Measurements from ENCODE around the gene ACTRT2. TPM values are rescaled to one million over a fixed set of nuclear protein-coding genes. Genes with fewer than 3 reads are reported as not detected.

The ACTRT2 gene
- not detected for polyA plus RNA-seq (2013, experiment 1 of 2)
- polyA plus RNA-seq (2013, experiment 2 of 2): not detected

- Histone ChIP-seq H3K4me3 (ENCODE audit: low read length) (no peak within 1 kb of the TSS), H3K4me1 (ENCODE audit: insufficient read depth, low read length) (no peaks in the 10 kb centered on the region), H3K27ac (ENCODE audit: low read depth, low read length) (no peak within 1 kb of the TSS), H3K36me3 (ENCODE audit: insufficient read depth, low read length) (no peaks in the 10 kb centered on the region), H3K9me3 (ENCODE audit: insufficient read depth, low read depth, low read length) (peaks cover 62% of the 10 kb centered on the region), H3K9ac (ENCODE audit: low read depth, low read length) (no peak within 1 kb of the TSS), H3K27me3 (ENCODE audit: insufficient read depth, low read length) (no peaks in the 10 kb centered on the region)
- 74% methylated on average over 8 of the region's 8 CpGs for WGBS
Observed at GRCh38 chr1:3021233-3021671, at the start of gene ACTRT2. Gene ACTRT2, plus strand, starts transcription at chr1:3021467. Its CDS starts 220 bp downstream, at chr1:3021687.

GRCh38 chr1:2971609-2972008, 49.7 kb upstream of the ACTRT2 start:
- Histone ChIP-seq H3K36me3 (ENCODE audit: insufficient read depth, low read length) (no peaks in the 10 kb centered on the region), H3K9me3 (ENCODE audit: insufficient read depth, low read depth, low read length) (peaks cover 68% of the 10 kb centered on the region), H3K27me3 (ENCODE audit: insufficient read depth, low read length) (no peaks in the 10 kb centered on the region), H3K9ac (ENCODE audit: low read depth, low read length) (no peak overlapping the region), H3K27ac (ENCODE audit: low read depth, low read length) (no peak overlapping the region), H3K4me3 (ENCODE audit: low read length) (no peak overlapping the region), H3K4me1 (ENCODE audit: insufficient read depth, low read length) (no peaks in the 10 kb centered on the region)
- 89% methylated on average over 9 of the region's 9 CpGs for WGBS

DNA sequence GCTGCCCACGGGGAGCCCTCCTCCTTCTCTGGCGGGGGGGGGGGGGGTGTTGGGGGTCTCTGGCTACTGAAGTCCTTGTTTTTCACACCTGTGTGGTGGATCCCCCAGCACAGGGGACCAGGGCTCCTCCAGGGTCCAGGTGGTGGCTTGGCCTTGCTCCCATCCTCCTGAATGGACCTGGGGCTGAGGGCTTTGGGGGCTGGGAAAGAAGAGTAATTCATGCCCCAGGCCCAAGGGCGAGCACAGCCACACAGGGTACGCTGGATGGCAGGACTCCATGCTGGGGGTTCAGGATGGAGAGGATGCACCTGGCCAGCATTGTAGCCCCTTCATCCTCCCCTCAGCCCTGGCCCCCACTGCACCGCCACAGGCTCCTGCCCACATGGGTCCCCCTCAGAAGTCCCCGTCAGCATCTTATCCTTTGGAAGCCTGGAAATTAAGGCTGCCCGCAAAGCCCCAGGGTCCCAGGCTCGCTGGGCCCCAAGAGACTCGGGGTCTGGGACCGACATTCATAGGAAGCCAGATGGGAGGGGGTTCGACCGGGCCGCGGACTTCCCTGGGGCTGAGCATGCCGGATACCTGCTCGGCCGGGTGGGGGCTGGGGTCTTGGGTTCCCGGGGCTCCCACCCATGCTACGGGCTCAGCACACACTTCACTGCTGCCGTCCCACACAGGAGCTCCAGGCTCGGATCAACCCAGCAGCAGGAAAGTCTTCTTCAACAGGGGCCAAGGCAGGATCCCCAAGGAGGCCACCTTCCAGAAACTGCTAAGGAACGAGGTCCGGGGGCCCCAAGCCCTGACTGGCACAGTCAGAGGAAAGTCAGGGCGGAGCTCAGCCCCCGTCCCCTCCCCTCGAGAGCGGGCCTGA, 49.0 kb upstream of the ACTRT2 start:
- no peaks in the 10 kb centered on the region for H3K27me3 ChIP-seq (ENCODE audit: insufficient read depth, low read length)

GRCh38 chr1:2972879-2973575, 48.2 kb upstream of the ACTRT2 start:
- H3K9ac ChIP-seq (ENCODE audit: low read depth, low read length): no peak overlapping the region

More for the DNA sequence above, 49.0 kb upstream of the ACTRT2 start:
- Histone ChIP-seq H3K36me3 (ENCODE audit: insufficient read depth, low read length) (no peaks in the 10 kb centered on the region), H3K9ac (ENCODE audit: low read depth, low read length) (no peak overlapping the region), H3K4me1 (ENCODE audit: insufficient read depth, low read length) (no peaks in the 10 kb centered on the region), H3K27ac (ENCODE audit: low read depth, low read length) (no peak overlapping the region), H3K4me3 (ENCODE audit: low read length) (no peak overlapping the region), H3K9me3 (ENCODE audit: insufficient read depth, low read depth, low read length) (peaks cover 62% of the 10 kb centered on the region; the same call in 1 of the 2 replicates)
- 87% methylated on average over 26 of the region's 27 CpGs for WGBS

GRCh38 chr1:2973601-2974593, 47.4 kb upstream of the ACTRT2 start:
- peaks cover 55% of the 10 kb centered on the region; the same call in 1 of the 2 replicates for H3K9me3 ChIP-seq (ENCODE audit: insufficient read depth, low read depth, low read length)
- H3K27ac ChIP-seq (ENCODE audit: low read depth, low read length): no peak overlapping the region
- H3K9ac ChIP-seq (ENCODE audit: low read depth, low read length): no peak overlapping the region
- H3K4me3 ChIP-seq (ENCODE audit: low read length): no peak overlapping the region
- no peaks in the 10 kb centered on the region for H3K4me1 ChIP-seq (ENCODE audit: insufficient read depth, low read length)
- 77% methylated on average over 18 of the region's 18 CpGs for WGBS
- no peaks in the 10 kb centered on the region for H3K36me3 ChIP-seq (ENCODE audit: insufficient read depth, low read length)
- no peaks in the 10 kb centered on the region for H3K27me3 ChIP-seq (ENCODE audit: insufficient read depth, low read length)

More at GRCh38 chr1:2972879-2973575, 48.2 kb upstream of the ACTRT2 start:
- H3K9me3 ChIP-seq (ENCODE audit: insufficient read depth, low read depth, low read length): peaks cover 57% of the 10 kb centered on the region; the same call in 1 of the 2 replicates
- H3K4me1 ChIP-seq (ENCODE audit: insufficient read depth, low read length): no peaks in the 10 kb centered on the region
- no peaks in the 10 kb centered on the region for H3K36me3 ChIP-seq (ENCODE audit: insufficient read depth, low read length)
- 79% methylated on average over 14 of the region's 14 CpGs for WGBS
- H3K27ac ChIP-seq (ENCODE audit: low read depth, low read length): no peak overlapping the region
- H3K27me3 ChIP-seq (ENCODE audit: insufficient read depth, low read length): no peaks in the 10 kb centered on the region
- H3K4me3 ChIP-seq (ENCODE audit: low read length): no peak overlapping the region

DNA sequence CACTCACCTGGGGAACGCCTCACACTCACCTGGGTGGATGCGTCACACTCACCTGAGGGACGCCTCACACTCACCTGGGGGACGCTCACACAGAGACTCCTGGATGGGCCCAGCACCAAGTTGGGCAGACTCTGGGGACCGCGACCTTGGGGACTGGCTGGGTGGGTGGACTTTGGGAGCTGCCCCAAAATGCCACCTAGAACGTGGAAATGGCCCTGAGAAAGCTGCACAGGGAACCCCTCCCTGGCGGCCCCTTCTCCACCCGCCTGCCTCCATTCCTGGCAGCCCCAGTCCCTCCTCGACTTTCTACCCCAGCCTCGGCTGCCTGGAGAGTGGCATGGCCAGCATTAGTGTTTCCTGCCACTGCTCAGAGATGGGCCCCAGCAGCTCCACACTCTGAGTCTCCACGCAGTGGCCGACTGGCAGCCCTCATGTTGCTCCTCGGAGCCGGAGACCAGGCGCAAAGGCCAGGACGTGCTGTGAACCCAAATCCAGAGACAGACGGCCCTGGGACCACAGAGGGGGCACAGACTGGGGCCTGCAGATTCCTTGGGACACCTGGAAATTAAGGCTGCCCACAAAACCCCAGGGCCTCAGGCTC, 46.5 kb upstream of the ACTRT2 start:
- H3K4me3 ChIP-seq (ENCODE audit: low read length): no peak overlapping the region
- H3K9me3 ChIP-seq (ENCODE audit: insufficient read depth, low read depth, low read length): peaks cover 53% of the 10 kb centered on the region; the same call in 1 of the 2 replicates
- WGBS: 80% methylated on average over 18 of the region's 18 CpGs

GRCh38 chr1:2975466-2976179, 45.6 kb upstream of the ACTRT2 start:
- Histone ChIP-seq H3K9ac (ENCODE audit: low read depth, low read length) (no peak overlapping the region), H3K9me3 (ENCODE audit: insufficient read depth, low read depth, low read length) (peaks cover 53% of the 10 kb centered on the region; the same call in 1 of the 2 replicates), H3K27me3 (ENCODE audit: insufficient read depth, low read length) (no peaks in the 10 kb centered on the region), H3K36me3 (ENCODE audit: insufficient read depth, low read length) (no peaks in the 10 kb centered on the region), H3K27ac (ENCODE audit: low read depth, low read length) (no peak overlapping the region), H3K4me3 (ENCODE audit: low read length) (no peak overlapping the region), H3K4me1 (ENCODE audit: insufficient read depth, low read length) (no peaks in the 10 kb centered on the region)
- WGBS: 87% methylated on average over 18 of the region's 19 CpGs

More for the DNA sequence above, 46.5 kb upstream of the ACTRT2 start:
- Histone ChIP-seq H3K4me1 (ENCODE audit: insufficient read depth, low read length) (no peaks in the 10 kb centered on the region), H3K9ac (ENCODE audit: low read depth, low read length) (no peak overlapping the region), H3K36me3 (ENCODE audit: insufficient read depth, low read length) (no peaks in the 10 kb centered on the region), H3K27me3 (ENCODE audit: insufficient read depth, low read length) (no peaks in the 10 kb centered on the region), H3K27ac (ENCODE audit: low read depth, low read length) (no peak overlapping the region)

DNA sequence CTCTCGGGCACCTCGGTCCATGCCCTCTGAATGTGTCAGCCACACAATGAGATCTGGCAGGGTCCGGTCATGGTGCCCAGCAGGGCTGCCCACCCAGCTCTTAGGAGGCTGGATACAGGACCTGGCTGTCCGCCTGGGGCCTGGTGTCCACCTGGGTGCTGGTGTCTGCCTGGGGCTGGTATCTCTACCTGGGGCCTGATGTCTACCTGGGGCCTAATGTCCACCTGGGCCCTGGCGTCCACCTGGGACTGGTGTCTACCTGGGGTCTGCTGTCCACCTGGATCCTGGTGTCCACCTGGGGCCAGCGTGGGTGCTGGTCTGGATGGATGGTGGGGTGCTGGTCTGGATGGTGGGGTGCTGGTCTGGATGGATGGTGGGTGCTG, 45.1 kb upstream of the ACTRT2 start:
- Histone ChIP-seq H3K9me3 (ENCODE audit: insufficient read depth, low read depth, low read length) (peaks cover 54% of the 10 kb centered on the region; the same call in 1 of the 2 replicates), H3K27me3 (ENCODE audit: insufficient read depth, low read length) (no peaks in the 10 kb centered on the region)
- WGBS: 88% methylated on average over 6 of the region's 6 CpGs

GRCh38 chr1:2977886-2978611, 43.2 kb upstream of the ACTRT2 start:
- no peaks in the 10 kb centered on the region for H3K27me3 ChIP-seq (ENCODE audit: insufficient read depth, low read length)
- H3K4me1 ChIP-seq (ENCODE audit: insufficient read depth, low read length): no peaks in the 10 kb centered on the region

More for the DNA sequence above, 45.1 kb upstream of the ACTRT2 start:
- H3K27ac ChIP-seq (ENCODE audit: low read depth, low read length): no peak overlapping the region
- H3K4me3 ChIP-seq (ENCODE audit: low read length): no peak overlapping the region
- H3K4me1 ChIP-seq (ENCODE audit: insufficient read depth, low read length): no peaks in the 10 kb centered on the region
- no peak overlapping the region for H3K9ac ChIP-seq (ENCODE audit: low read depth, low read length)
- no peaks in the 10 kb centered on the region for H3K36me3 ChIP-seq (ENCODE audit: insufficient read depth, low read length)

More at GRCh38 chr1:2977886-2978611, 43.2 kb upstream of the ACTRT2 start:
- no peak overlapping the region for H3K4me3 ChIP-seq (ENCODE audit: low read length)
- 89% methylated on average over 7 of the region's 7 CpGs for WGBS
- peaks cover 56% of the 10 kb centered on the region for H3K9me3 ChIP-seq (ENCODE audit: insufficient read depth, low read depth, low read length)
- no peak overlapping the region for H3K27ac ChIP-seq (ENCODE audit: low read depth, low read length)
- H3K36me3 ChIP-seq (ENCODE audit: insufficient read depth, low read length): no peaks in the 10 kb centered on the region
- H3K9ac ChIP-seq (ENCODE audit: low read depth, low read length): no peak overlapping the region

All from HUES64 (cell line).